HEK293T (cell line): ENCODE data around the gene PRSS23.

Source experiments
- CTCF ChIA-PET: fragments of 350-600 bp; formaldehyde crosslinking; extraction: SDS; loops from one replicate; lab custom pipeline; 2021; ENCODE audit warnings: antibody characterized with exemption, inconsistent platforms; lab: Yijun Ruan, JAX
- POLR2A ChIA-PET: fragments of 350-600 bp; formaldehyde crosslinking; extraction: SDS; loops from one replicate; lab custom pipeline; 2020; ENCODE audit warnings: antibody characterized with exemption, inconsistent platforms; lab: Yijun Ruan, JAX
- DNase-seq: peaks from one replicate; pipeline ENCODE4 v3.0.0; 2012; ENCODE audit warnings: mixed read lengths; ENCODE audit errors: extremely low spot score
- ARNT ChIP-seq: fragments of 450-650 bp; IDR thresholded peaks from 2 replicates; pipeline ENCODE4 v1.6.1; 2017; ENCODE audit warnings: mild to moderate bottlenecking
- BHLHE40 ChIP-seq: fragments of 450-650 bp; IDR thresholded peaks from 2 replicates; pipeline ENCODE4 v1.6.1; 2016; ENCODE audit warnings: mild to moderate bottlenecking, moderate library complexity, borderline replicate concordance
- CTBP1 ChIP-seq: fragments of 450-650 bp; IDR thresholded peaks from 2 replicates; pipeline ENCODE4 v1.6.1; 2016; ENCODE audit warnings: borderline replicate concordance
- ELF4 ChIP-seq: fragments of 450-650 bp; IDR thresholded peaks from 2 replicates; pipeline ENCODE4 v1.6.1; 2017; ENCODE audit warnings: antibody characterized with exemption
- FOXA1 ChIP-seq: fragments of 450-650 bp; IDR thresholded peaks from 2 replicates; pipeline ENCODE4 v1.6.1; 2016; ENCODE audit warnings: mild to moderate bottlenecking
- FOXK2 ChIP-seq: fragments of 450-650 bp; IDR thresholded peaks from 2 replicates; pipeline ENCODE4 v1.6.1; 2016; ENCODE audit warnings: mild to moderate bottlenecking
- FOXM1 ChIP-seq: fragments of 450-650 bp; IDR thresholded peaks from 2 replicates; pipeline ENCODE4 v1.6.1; 2017; ENCODE audit warnings: mild to moderate bottlenecking, borderline replicate concordance
- HDGF ChIP-seq: fragments of 450-650 bp; IDR thresholded peaks from 2 replicates; pipeline ENCODE4 v1.6.1; 2017; ENCODE audit warnings: antibody characterized with exemption, borderline replicate concordance
- L3MBTL2 ChIP-seq: fragments of 450-650 bp; conservative IDR thresholded peaks from 2 replicates; pipeline ENCODE4 v1.6.1; 2016; ENCODE audit warnings: mild to moderate bottlenecking
- LEF1 ChIP-seq: fragments of 450-650 bp; IDR thresholded peaks from 2 replicates; pipeline ENCODE4 v1.6.1; 2017; ENCODE audit warnings: mild to moderate bottlenecking, borderline replicate concordance
- NFRKB ChIP-seq: fragments of 450-650 bp; IDR thresholded peaks from 2 replicates; pipeline ENCODE4 v1.6.1; 2016; ENCODE audit warnings: mild to moderate bottlenecking, moderate library complexity
- PKNOX1 ChIP-seq: fragments of 450-650 bp; IDR thresholded peaks from 2 replicates; pipeline ENCODE4 v1.6.1; 2016
- SP1 ChIP-seq: fragments of 450-650 bp; IDR thresholded peaks from 2 replicates; pipeline ENCODE4 v1.6.1; 2017
- SUZ12 ChIP-seq: fragments of 450-650 bp; IDR thresholded peaks from 2 replicates; pipeline ENCODE4 v1.6.1; 2016; ENCODE audit warnings: mild to moderate bottlenecking
- TARDBP ChIP-seq: fragments of 450-650 bp; IDR thresholded peaks from 2 replicates; pipeline ENCODE4 v1.6.1; 2016
- ZNF384 ChIP-seq: fragments of 450-650 bp; IDR thresholded peaks from 2 replicates; pipeline ENCODE4 v1.6.1; 2016

The PRSS23 gene, protein sequence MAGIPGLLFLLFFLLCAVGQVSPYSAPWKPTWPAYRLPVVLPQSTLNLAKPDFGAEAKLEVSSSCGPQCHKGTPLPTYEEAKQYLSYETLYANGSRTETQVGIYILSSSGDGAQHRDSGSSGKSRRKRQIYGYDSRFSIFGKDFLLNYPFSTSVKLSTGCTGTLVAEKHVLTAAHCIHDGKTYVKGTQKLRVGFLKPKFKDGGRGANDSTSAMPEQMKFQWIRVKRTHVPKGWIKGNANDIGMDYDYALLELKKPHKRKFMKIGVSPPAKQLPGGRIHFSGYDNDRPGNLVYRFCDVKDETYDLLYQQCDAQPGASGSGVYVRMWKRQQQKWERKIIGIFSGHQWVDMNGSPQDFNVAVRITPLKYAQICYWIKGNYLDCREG

DNA sequence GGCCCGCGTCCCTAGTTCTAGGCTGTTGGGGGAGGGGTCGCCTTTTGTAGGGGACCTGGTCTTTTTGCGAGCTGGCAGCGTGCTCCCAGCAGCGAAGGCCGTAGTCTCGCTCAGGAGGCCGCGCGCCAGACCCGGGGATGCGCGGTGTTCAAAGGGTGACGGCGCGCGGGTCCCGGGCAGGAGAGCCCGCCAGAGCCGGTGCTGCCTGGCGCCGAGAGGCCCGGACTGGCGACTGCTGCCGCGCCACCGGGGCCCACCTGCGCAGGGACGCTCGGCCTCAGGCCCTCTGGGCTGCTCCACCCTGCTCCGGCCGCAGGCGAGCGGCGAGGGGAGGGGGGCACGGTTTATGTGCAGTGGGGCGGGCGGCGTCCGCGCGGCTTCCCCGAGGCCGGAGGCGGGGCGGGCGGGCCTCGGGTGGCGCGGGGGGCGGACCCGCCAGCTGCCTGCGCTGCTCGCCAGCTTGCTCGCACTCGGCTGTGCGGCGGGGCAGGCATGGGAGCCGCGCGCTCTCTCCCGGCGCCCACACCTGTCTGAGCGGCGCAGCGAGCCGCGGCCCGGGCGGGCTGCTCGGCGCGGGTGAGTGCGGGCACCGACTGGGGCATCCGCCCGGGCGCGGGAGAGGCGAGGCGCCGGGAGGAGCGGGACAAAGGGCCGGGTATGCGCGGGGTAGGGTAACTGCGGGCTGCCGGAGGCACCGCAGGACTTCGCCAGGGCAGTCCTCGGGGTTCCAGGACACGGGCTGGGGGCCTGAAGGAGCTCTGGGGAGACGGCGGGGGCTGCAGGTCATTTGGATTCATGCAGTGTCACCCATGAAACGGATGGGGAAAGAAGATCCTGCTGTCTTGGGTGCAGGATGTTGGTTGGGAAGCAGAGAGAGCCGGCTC lies at the start of gene PRSS23:
PRSS23 (plus strand) TSS at position 467 of the 884 bp plus-strand sequence. CDS start 7,102 bp downstream, outside the sequence.
- TF ChIP-seq L3MBTL2 (no peak; the same call in 1 of the 2 replicates), SP1 (no peak), ELF4 (no peak)
- ChIA-PET CTCF (interaction anchor here (1.0 to 1.3 kb wide), 5 partner anchors 9 to 170 kb away, joined by 3 to 6 read pairs (median 3); no protein-coding TSS in a partner anchor), POLR2A (interaction anchor here (0.7 to 5.9 kb wide), 15 partner anchors 9 to 170 kb away, joined by 3 to 39 read pairs (median 4); no protein-coding TSS in a partner anchor)
- DNase-seq, result peak; percentile 76

- no peak for DNase-seq
- TF ChIP-seq LEF1 (no peak), ZNF384 (no peak), ELF4 (no peak), SUZ12 (no peak), TARDBP (no peak), PKNOX1 (no peak), FOXK2 (no peak), HDGF (no peak), NFRKB (no peak), ARNT (no peak), FOXM1 (no peak)
- ChIA-PET CTCF (no interaction called here), POLR2A (no interaction called here)
Measured at GRCh38 chr11:86753459-86753858, 46.9 kb upstream of the PRSS23 start.

DNA sequence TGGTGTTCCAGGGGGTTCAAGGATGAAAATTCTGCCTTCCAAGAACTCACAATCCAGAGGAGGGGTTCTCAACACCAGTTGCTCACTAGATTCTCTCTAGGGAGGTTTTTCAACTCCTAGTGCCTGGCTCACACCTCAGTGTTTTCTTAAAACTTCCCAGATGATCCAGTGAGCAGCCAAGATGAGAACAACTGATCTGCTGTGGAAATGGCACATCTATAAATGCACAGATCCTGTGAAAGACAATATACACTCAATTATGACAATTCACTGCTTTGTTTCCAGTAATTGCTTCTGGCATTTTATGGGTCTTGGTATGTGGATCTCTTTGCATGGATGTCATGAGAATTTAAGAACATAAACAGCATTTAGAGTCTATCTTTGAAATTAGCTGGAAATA lies 45.2 kb upstream of the PRSS23 start:
- CTCF ChIA-PET, result no interaction called here

DNA sequence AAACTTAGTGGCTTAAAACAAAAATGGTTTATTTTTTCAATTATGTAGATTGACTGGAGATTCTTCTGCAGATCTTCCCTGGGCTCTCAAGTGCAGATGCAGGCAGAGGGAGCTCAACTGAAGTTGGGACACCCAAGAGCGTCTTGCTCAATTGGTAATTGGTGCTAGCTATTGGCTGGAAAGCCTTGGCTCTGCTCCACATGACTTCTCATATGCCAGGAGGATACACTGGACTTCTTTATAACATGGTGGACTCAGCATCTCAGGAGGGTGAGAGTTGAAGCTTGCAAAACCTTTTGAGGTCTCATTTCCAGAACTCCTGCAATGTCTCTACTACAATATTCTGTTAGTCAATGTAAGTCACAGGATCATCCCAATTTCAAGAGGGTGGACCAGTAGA lies 42.2 kb upstream of the PRSS23 start:
- no peak for DNase-seq
- ChIA-PET CTCF (interaction anchor here (0.6 kb wide), 1 partner anchor 11 kb away, joined by 3 read pairs; no protein-coding TSS in a partner anchor), POLR2A (no interaction called here)
- TF ChIP-seq SUZ12 (no peak), LEF1 (no peak), FOXM1 (no peak), NFRKB (no peak), TARDBP (no peak), BHLHE40 (no peak), ELF4 (no peak), CTBP1 (no peak), SP1 (no peak), PKNOX1 (no peak), FOXK2 (no peak), L3MBTL2 (no peak), FOXA1 (no peak), HDGF (no peak), ARNT (no peak)

More for the DNA sequence above, 45.2 kb upstream of the PRSS23 start:
- POLR2A ChIA-PET, result interaction anchor here (0.7 kb wide), 1 partner anchor 286 kb away, joined by 3 read pairs; no protein-coding TSS in a partner anchor
- DNase-seq, result no peak
- no peak for TF ChIP-seq FOXK2
- TF ChIP-seq PKNOX1, result no peak
- no peak for TF ChIP-seq HDGF
- TF ChIP-seq LEF1, result no peak
- TF ChIP-seq NFRKB, result no peak
- TF ChIP-seq BHLHE40, result no peak
- no peak for TF ChIP-seq L3MBTL2
- TF ChIP-seq SUZ12, result no peak
- no peak for TF ChIP-seq ZNF384
- TF ChIP-seq SP1, result no peak
- no peak for TF ChIP-seq ELF4
- TF ChIP-seq FOXA1, result no peak
- TF ChIP-seq FOXM1, result no peak
- no peak for TF ChIP-seq ARNT
- TF ChIP-seq CTBP1, result no peak
- no peak for TF ChIP-seq TARDBP

GRCh38 chr11:86760577-86760976 lies 39.8 kb upstream of the PRSS23 start:
- ChIA-PET POLR2A (no interaction called here), CTCF (interaction anchor here (0.7 to 0.8 kb wide), 2 partner anchors 11 to 28 kb away, joined by 3 read pairs; no protein-coding TSS in a partner anchor)
- DNase-seq, result no peak
- TF ChIP-seq CTBP1 (no peak), FOXM1 (no peak), ELF4 (no peak), TARDBP (no peak), NFRKB (no peak), ARNT (no peak), FOXA1 (no peak), PKNOX1 (no peak), L3MBTL2 (no peak)
